A673 (cell line): Measurements from ENCODE around the gene SP6.

Experiments
- EZH2 ChIP-seq: fragments of 200-600 bp; sonication (generic); IDR thresholded peaks from 2 replicates; pipeline ENCODE4 v1.6.1; 2017; ENCODE audit warnings: borderline replicate concordance, low read depth, mild to moderate bottlenecking, mixed read lengths, antibody characterized with exemption, low read length; ENCODE audit not compliant: poor library complexity, severe bottlenecking
- TF ChIP-seq, protein P1 (sequence below): fragments of 300-800, 200-600 bp; sonication (generic); conservative IDR thresholded peaks from 2 replicates; pipeline ENCODE4 v1.5.1; 2017; ENCODE audit warnings: low read depth, mild to moderate bottlenecking, antibody characterized with exemption, low read length, moderate library complexity, mixed read lengths

DNA sequence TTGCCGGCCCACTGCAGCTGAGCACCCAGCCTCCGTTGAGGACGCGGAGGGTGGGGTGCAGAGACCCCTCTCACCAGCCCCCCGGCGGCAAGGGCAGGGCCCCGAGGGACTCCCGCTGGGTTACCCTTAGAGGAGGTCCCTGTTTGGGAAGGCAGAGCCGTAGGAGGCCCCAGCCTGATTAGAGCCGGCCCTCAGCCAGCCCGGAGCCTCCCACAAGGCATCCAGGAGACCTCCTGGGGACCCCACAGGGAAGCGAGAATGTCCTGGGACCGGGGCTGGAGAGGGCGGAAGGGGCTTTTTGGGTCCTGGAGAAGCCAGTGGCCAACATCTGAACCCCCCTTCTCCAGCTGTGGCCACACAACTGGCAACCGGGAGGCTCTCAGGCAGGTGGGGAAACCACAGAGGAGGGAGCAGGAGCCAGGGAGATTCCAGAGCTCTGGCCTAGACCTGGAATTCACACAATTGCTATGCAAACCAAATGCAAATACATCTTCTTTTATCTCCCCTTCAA is 21.7 kb upstream of the SP6 start:
- TF ChIP-seq, protein P1, sequence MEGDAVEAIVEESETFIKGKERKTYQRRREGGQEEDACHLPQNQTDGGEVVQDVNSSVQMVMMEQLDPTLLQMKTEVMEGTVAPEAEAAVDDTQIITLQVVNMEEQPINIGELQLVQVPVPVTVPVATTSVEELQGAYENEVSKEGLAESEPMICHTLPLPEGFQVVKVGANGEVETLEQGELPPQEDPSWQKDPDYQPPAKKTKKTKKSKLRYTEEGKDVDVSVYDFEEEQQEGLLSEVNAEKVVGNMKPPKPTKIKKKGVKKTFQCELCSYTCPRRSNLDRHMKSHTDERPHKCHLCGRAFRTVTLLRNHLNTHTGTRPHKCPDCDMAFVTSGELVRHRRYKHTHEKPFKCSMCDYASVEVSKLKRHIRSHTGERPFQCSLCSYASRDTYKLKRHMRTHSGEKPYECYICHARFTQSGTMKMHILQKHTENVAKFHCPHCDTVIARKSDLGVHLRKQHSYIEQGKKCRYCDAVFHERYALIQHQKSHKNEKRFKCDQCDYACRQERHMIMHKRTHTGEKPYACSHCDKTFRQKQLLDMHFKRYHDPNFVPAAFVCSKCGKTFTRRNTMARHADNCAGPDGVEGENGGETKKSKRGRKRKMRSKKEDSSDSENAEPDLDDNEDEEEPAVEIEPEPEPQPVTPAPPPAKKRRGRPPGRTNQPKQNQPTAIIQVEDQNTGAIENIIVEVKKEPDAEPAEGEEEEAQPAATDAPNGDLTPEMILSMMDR = no peak
- no peak for TF ChIP-seq EZH2
